NCI-H460 (cell line): Measurements from ENCODE around the gene CELA3A. TPM values are rescaled to one million over a fixed set of nuclear protein-coding genes. Genes with fewer than 3 reads are reported as not detected.
A peak's percentile ranks its signal among the peaks of the same experiment; 100 is the strongest.

ENCODE experiments used
- DNase-seq: peaks from one replicate; pipeline ENCODE4 v3.0.0-alpha.2; 2016; ENCODE audit warnings: low read depth; ENCODE audit errors: extremely low read depth
- small RNA-seq, 2 experiments: library from RNA; depleted of rRNA; stranded (forward); fragments of <200 nt; gene quantifications; one replicate each; pipeline ENCODE3, GENCODE V24; 2014
- total RNA-seq: library from RNA; depleted of rRNA; stranded (reverse); fragments of >200 nt; shearing (Covaris generic); gene quantifications from 2 replicates; pipeline ENCODE4 v1.2.3, GENCODE V29; 2014; rRNA removed

Gene CELA3A
- total RNA-seq, 1 experiment from 2014 or later: not detected

DNA sequence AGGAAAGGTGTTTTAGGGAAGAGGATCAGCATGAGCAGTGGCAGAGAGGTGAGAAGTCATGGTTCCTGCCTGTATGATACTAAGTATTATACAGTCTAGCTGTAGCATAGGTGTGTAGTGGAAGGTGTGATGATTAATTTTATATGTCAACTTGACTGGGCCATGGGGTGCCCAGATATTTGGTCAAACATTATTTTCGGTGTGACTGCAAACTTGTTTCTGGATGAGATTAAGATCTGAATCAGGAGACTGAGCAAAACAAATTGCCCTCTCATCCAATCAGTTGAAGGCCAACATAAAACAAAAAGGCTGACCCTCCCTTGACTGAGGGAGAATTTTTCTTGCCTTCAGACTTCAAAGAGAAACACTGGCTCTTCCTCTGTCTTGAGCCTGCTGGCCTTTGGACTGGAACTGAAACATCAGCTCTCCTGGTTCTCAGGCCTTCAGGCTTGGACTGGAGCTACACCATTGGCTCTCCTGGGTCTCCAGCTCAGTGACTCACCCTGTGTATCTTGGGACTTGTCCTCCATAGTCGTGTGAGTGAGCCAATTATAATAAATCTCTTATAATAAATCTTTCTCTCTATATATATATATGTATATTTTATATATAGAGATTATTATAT is 44.3 kb downstream of the CELA3A start:
- no peak for DNase-seq

DNA sequence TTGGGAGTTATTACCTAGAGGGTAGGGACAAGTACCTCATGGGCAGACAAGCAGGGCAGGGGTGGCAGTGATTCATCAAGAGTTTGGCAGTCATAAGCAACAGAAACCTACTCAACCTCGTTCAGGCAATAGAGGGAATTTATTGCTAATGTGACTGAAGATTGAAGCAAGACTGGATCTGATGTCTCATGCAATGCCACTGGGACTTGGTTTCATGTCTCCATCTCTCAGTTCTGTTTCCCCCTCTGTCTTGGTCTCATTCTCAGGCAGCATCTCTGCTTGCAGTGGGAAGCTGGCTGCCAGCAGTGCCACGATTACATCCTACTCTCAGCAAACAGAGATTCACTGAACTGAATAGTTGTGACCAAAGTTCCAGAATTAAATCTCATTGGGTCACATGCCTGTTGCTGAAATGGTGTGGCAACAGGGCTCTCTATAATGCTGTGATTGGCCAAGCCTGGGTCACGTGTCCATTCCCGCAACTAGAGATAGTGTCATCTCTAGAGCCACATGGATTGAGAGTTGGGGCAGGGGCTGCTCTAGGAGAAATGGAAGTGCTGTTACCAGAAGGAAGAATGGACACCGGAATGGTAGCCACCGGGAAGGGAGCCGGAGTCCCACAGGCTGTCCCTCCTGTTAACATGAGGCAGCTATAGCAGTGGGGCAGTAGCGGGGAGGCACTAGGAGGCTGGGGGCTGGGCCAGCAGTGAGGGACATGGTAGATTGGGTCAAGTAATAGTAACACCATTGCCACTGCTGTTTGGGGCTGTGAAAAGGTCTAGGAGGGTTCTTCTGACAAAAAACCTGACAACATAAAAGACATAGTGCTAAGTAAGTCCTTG is 47.1 kb downstream of the CELA3A start:
- no peak for DNase-seq

DNA sequence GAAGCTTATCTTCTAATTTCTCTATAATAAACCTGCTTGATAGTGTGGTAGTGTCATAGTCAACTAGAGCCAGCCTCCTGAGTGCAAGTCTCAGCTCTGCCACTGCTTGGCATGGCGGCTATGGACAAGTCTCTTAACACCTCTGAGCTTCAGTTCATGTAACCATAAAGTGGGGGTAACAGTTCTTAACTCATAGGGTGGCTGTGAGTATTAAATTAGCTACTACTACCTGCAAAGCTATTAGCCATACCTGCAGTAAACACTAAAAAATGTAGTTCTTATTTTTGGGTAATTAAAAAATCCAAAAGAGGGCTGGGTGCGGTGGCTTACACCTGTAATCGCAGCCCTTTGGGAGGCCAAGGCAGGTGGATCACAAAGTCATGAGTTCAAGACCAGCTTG is 48.9 kb downstream of the CELA3A start:
- no peak for DNase-seq

DNA sequence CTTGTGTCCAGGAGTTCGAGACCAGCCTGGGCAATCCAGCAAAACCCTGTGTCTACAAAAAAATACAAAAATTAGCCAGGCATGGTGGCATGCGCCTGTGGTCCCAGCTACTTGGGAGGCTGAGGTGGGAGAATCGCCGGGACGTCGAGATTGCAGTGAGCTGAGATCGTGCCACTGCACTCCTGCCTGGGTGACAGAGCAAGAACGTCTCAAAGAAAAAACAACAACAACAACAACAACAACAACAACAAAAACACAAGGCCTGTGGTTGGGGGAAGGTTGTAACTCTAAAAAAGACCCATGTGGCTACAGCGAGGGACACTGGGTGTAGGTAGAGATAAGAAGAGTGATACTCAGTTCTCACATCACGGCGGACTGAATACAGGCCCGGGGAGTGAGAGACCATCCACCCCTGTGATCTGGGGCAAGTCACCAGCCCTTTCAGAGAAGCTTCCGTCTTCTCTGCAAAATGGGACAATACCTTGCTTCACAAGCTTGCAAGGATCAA is 50.2 kb downstream of the CELA3A start:
- DNase-seq: no peak

DNA sequence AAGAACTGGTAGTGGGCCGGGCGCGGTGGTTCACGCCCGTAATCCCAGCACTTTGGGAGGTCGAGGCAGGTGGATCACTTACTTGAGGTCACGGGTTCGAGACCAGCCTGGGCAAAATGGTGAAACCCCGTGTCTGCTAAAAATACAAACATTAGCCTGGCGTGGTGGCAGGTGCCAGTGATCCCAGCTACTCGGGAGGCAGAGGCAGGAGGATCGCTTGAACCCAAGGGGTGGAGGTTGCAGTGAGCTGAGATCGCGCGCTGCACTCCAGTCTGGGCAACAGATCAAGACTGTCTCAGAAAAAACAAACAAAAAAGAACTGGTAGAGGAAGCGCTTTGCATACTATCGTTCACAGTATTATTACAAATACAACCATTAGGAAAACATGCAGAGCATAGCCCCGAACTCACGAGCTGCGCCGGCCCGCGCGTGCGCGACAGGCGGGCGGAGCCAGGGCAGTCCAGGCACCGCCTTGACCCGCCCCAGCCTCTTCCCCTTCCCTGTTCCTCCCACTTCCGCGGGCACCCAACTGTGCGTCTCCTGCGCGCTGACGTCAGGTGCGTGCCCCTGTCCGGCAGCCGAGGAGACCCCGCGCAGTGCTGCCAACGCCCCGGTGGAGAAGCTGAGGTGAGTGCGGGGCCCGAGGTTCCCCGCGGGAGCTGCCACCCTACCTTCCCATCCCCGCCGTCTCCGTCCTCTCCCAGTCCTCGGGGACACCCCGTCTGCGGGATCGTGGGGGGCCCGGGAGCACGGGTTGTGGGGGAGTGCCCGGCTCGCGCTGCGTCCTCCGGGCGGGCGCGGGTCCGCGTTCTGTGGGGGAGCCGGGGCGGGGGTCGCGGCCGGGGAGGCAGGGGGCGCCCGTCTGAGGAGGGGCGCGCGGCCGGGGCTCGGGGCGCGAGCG is 50.9 kb downstream of the CELA3A start, which contains the start of gene CDC42:
Gene CDC42, plus strand, starts transcription at position 595 of the 902 bp plus-strand sequence. CDS start 25,770 bp downstream, outside the sequence.
- DNase-seq: peak; percentile 90

DNA sequence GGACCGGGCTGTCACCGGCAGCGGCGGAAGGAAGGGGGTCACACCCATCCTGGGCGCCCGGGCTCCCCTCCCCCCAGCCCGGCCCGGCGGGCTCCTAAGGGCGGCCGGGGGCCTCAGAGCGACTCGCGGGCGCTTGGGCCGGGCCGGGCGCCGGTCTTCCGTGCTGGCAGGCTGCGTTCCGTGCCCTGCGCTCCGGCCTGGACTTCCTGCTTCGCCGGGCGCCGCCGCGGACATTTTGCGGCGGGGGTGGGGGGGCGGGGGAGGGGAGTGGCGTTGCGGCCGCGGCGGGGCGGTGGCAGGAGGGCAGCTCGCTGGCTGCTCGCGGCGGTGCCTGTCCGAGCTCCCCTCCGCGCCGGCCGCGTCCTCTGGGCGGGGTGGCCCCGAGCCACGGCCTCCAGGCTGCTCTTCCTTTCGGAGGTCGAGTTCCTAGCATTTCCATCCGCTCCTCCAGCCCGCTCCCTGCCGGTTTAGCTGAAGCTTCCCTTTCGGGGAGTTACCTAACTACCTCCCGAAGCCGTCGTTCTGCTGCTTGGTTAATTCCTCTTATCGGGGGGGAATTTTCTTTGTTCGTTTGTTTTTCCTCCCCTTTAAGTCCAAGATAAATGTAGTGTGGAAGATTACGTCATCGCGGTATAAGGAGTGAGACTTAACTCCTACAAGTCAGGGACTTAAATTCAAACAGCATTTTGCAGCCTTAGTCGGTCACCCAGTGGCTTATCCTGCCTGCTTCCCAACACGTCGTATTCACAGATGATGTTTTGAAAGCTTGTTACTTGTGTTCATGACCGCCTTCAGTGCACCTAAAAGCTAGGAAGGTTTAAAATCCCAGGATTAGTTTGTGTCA is 51.8 kb downstream of the CELA3A start:
- peak; percentile 15 for DNase-seq

DNA sequence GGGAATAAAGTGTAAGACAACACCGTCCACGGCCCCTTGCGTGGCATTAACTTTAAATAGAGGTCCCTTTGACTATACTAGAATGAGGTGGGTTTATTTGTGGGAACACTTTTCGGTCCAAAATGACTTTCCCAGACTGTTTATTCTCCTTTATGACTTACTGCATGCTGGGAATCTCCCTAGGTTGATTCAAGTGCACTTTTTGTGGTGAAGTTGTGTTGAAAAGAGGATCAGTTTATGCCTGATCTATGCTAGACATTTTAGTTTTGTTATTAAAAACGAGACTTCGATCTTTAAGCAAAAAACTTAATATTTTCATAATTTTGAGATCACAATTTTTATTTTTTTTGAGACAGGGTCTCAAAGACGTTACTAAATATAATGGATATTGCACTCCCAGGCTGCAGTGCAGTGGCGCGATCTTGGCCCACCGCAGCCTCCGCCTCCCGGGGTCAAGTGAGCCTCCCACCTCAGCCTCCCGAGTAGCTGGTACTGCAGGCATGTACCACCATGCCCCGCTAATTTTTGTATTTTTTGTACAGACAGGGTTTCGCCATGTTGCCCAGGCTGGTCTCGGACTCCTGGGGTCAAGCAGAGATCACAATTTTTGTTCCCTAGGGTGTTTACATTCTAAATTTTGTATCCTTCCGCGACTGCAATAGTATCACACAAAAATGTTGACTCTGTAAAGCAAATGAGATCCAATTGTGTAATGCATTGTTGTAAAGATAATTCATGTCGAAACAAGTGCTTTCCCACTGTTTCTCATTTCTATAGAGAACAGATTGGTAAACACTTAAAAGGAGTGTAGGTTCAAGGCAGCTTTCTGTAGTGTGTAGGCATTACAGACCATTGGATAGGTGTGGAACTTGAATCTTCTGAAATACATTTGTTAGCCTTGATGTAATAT is 52.7 kb downstream of the CELA3A start:
- no peak for DNase-seq

DNA sequence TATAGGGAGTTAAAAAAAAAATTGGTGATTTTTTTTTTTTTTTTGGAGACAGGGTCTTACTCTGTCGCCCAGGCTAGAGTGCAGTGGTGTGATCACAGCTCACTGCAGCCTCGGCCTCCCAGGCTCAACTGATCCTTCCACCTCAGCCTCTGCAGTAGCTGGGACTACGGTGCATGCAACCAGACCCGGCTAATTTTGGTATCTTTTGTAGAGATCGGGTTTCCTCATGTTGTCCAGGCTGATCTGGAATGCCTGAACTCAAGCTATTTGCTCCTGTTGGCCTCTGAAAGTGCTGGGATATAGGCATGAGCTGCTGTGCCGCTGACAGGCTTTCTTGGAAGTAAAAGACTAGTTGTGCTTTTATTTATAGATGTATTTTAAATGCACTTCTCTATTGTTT is 54.0 kb downstream of the CELA3A start:
- no peak for DNase-seq

DNA sequence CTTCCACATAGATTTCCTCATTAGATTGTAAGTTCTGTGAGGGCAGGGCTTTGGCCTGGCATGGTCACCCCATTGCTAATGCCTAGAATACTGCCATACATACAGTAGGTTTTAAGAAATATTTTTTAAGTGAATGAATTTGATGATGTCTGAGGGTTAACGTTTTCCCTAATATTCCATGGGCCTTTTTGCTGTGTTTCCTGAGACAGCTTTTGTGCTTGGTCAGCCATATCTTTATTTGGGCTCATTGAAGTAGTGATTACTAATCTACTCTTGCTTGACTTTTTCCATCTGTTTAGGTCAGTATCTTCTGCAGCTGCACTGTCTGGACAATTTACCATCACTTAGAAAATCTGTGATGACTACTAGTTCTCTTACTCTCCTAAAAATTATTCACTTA is 54.6 kb downstream of the CELA3A start:
- DNase-seq: no peak

DNA sequence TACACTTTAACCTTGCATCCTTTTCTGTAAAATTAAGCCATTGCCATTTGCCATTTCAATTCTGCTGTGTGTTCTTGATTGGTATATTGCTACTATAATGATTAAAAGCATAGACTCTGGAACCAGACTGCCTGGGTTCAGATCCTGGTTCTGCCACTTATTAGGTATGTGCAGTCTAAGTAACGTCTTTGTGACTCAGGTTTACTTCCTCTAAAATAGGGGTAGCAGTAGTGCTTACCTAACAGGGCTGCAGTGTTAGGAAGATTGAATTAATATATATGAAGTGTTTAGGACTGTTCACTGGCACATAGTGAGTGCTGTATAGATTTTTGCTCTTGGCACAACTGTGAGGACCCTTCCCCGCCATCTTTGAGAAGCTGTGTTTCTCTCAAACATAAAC is 55.5 kb downstream of the CELA3A start:
- DNase-seq: no peak

DNA sequence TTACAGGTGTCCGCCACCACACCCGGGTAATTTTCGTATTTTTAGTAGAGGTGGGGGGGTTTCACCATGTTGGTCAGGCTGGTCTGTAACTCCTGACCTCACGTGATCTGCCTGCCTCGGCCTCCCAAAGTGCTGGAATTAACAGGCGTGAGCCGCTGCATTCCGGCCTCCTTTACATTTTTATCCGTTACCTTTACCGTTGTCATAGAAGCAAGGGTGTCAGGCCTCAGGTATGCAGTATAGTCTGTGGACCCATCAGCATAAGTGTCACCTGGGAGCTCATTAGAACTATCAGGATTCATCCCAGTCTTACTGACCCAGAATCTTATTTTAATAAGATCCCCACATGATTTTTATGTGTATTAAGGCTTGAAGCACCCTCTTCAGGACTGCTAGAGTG is 56.4 kb downstream of the CELA3A start:
- DNase-seq: no peak

Small RNA genes lying within 50 kb of the gene (small RNA-seq; reads per million reads assigned to genes)
- gene RN7SL186P: 0 reads per million in 2 experiments
- 0 reads per million in 2 experiments for gene RN7SL386P
- gene RNU6-1022P: 0 reads per million in 2 experiments
- gene RNU6-776P: 0 reads per million in 2 experiments

Other genes with a start within 250 kb of the CELA3A start
- 14.9 and 19.8 TPM in 2 replicates for gene USP48, start 218.5 kb upstream of the CELA3A start, total RNA-seq
- not detected in 2 replicates for gene LDLRAD2, start 189.4 kb upstream of the CELA3A start, total RNA-seq
- gene HSPG2, start 64.3 kb upstream of the CELA3A start, total RNA-seq: 35.5 and 45.4 TPM in 2 replicates
- not detected in 2 replicates for gene CELA3B, start 24.6 kb upstream of the CELA3A start, total RNA-seq
- 174 and 178 TPM in 2 replicates for gene CDC42, start 51.1 kb downstream of the CELA3A start, total RNA-seq
- 0.10 TPM in 1 of 2 replicates, not detected in the other for gene WNT4, start 141.4 kb downstream of the CELA3A start, total RNA-seq